ENCODE measurements around the gene SHANK1.

GRCh38 chr19:50686310-50687032, 33.1 kb downstream of the SHANK1 start:
- TF ChIP-seq CTCF (IDR thresholded peaks at IDR 0.05) (no peak), EZH2 (IDR thresholded peaks at IDR 0.05) (peak; percentile 55)
